Measurements from ENCODE around the gene MYL5. TPM values are rescaled to one million over a fixed set of nuclear protein-coding genes. Genes with fewer than 3 reads are reported as not detected.

MYL5 gene
- total RNA-seq, 1 experiment from 2014 or later, result 11.7 TPM

GRCh38 chr4:665381-665750 is 9.0 kb upstream of the MYL5 start:
- BruUV-seq (replicated peaks), result no TSS peak
- TF ChIP-seq, protein P1, sequence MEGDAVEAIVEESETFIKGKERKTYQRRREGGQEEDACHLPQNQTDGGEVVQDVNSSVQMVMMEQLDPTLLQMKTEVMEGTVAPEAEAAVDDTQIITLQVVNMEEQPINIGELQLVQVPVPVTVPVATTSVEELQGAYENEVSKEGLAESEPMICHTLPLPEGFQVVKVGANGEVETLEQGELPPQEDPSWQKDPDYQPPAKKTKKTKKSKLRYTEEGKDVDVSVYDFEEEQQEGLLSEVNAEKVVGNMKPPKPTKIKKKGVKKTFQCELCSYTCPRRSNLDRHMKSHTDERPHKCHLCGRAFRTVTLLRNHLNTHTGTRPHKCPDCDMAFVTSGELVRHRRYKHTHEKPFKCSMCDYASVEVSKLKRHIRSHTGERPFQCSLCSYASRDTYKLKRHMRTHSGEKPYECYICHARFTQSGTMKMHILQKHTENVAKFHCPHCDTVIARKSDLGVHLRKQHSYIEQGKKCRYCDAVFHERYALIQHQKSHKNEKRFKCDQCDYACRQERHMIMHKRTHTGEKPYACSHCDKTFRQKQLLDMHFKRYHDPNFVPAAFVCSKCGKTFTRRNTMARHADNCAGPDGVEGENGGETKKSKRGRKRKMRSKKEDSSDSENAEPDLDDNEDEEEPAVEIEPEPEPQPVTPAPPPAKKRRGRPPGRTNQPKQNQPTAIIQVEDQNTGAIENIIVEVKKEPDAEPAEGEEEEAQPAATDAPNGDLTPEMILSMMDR (conservative IDR thresholded peaks at IDR 0.05; ENCODE audit: low read depth, low read length), result no peak
- TF ChIP-seq EZH2 (IDR thresholded peaks at IDR 0.05; ENCODE audit: borderline replicate concordance, low read depth, low read length, poor library complexity, severe bottlenecking), result no peak
- Histone ChIP-seq H3K4me3 (ENCODE audit: low read depth, low read length, poor library complexity, severe bottlenecking) (no peak overlapping the region), H3K4me1 (ENCODE audit: insufficient read depth, low read length, poor library complexity, severe bottlenecking) (peaks cover 4% of the 10 kb centered on the region), H3K27me3 (replicated peaks; ENCODE audit: insufficient read depth, low read depth, low read length, poor library complexity) (no peaks in the 10 kb centered on the region), H3K27ac (ENCODE audit: low read depth, low read length, poor library complexity, severe bottlenecking) (no peak overlapping the region), H3K36me3 (ENCODE audit: insufficient read depth, low read length, poor library complexity, severe bottlenecking) (no peaks in the 10 kb centered on the region), H3K9me3 (ENCODE audit: low read depth, low read length, poor library complexity, severe bottlenecking) (no peaks in the 10 kb centered on the region)
- CTCF ChIA-PET, result no interaction called here
- intact Hi-C loops (cut with micrococcal nuclease; ENCODE audit: unreplicated experiment), result no loop called here
- no peak for DNase-seq (ENCODE audit: low spot score)
- POLR2A ChIA-PET (ENCODE audit: low non-redundant PET), result no interaction called here

DNA sequence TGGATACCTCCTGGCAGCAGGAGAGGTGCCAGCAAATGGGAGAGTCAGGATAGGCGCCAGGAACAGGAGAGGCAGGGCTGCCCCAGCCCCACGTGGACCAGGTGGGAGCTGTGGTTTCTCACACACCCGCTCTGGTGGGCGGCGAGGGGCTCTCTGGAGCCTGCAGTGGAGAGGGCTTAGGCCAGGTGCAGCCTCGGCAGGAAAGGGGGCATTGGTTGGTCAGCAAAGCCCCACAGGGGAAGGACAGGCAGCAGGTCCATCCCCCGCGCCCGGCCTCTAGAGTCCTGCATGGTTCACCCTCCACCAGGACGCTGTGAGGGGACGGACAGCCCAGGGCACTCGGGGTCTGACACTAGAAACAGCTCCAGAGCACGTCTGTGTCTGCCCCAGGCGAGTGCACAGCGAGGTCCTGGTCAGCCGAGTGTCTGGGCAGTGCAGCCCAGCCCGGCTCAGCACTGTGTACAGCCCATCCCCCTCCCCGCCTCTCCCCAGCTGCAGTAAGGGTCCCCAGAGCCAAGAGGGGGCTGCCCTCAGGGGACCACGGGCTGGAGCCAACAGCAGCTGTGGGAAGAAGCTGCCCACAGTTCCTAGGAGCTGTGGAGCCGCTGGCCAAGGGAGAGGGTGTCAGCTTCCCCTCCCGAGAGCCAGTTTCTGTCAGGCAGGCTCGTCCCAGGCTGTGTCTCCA is 8.4 kb upstream of the MYL5 start:
- H3K4me1 ChIP-seq (ENCODE audit: insufficient read depth, low read length, poor library complexity, severe bottlenecking), result peaks cover 4% of the 10 kb centered on the region
- TF ChIP-seq, protein P1 (conservative IDR thresholded peaks at IDR 0.05; ENCODE audit: low read depth, low read length), result no peak
- TF ChIP-seq EZH2 (IDR thresholded peaks at IDR 0.05; ENCODE audit: borderline replicate concordance, low read depth, low read length, poor library complexity, severe bottlenecking), result no peak
- CTCF ChIA-PET, result interaction anchor here (0.6 kb wide), 1 partner anchor 105 kb away, joined by 4 read pairs; no protein-coding TSS in a partner anchor
- H3K4me3 ChIP-seq (ENCODE audit: low read depth, low read length, poor library complexity, severe bottlenecking), result no peak overlapping the region
- no peaks in the 10 kb centered on the region for H3K9me3 ChIP-seq (ENCODE audit: low read depth, low read length, poor library complexity, severe bottlenecking)
- no TSS peak for BruUV-seq (replicated peaks)
- peaks cover 4% of the 10 kb centered on the region for H3K36me3 ChIP-seq (ENCODE audit: insufficient read depth, low read length, poor library complexity, severe bottlenecking)
- intact Hi-C loops (cut with micrococcal nuclease; ENCODE audit: unreplicated experiment), result no loop called here
- no peaks in the 10 kb centered on the region for H3K27me3 ChIP-seq (replicated peaks; ENCODE audit: insufficient read depth, low read depth, low read length, poor library complexity)
- no peak overlapping the region for H3K27ac ChIP-seq (ENCODE audit: low read depth, low read length, poor library complexity, severe bottlenecking)
- no peak for DNase-seq (ENCODE audit: low spot score)
- POLR2A ChIA-PET (ENCODE audit: low non-redundant PET), result no interaction called here

DNA sequence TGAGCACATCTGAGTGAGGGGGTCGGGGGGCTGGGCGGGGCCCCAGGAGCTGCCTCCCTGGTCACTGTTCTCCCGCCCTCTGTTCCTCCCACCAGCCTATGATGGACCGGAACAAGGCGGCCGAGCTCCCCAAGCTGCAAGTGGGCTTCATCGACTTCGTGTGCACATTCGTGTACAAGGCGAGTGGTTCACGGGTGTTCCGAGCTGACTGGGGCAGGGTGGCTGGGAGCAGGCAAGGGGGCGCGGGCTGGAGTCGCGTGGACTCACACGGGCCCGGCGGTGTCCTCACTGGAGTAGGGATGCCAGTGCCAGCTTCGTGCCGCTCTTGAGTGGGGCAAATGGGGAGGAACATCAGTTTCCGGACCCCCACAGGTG is 7.9 kb upstream of the MYL5 start:
- ChIA-PET POLR2A (ENCODE audit: low non-redundant PET) (no interaction called here), CTCF (interaction anchor here (0.6 kb wide), 1 partner anchor 105 kb away, joined by 4 read pairs; no protein-coding TSS in a partner anchor)
- Histone ChIP-seq H3K9me3 (ENCODE audit: low read depth, low read length, poor library complexity, severe bottlenecking) (no peaks in the 10 kb centered on the region), H3K27ac (ENCODE audit: low read depth, low read length, poor library complexity, severe bottlenecking) (no peak overlapping the region), H3K27me3 (replicated peaks; ENCODE audit: insufficient read depth, low read depth, low read length, poor library complexity) (no peaks in the 10 kb centered on the region), H3K4me3 (ENCODE audit: low read depth, low read length, poor library complexity, severe bottlenecking) (no peak overlapping the region), H3K4me1 (ENCODE audit: insufficient read depth, low read length, poor library complexity, severe bottlenecking) (peaks cover 4% of the 10 kb centered on the region), H3K36me3 (ENCODE audit: insufficient read depth, low read length, poor library complexity, severe bottlenecking) (peaks cover 9% of the 10 kb centered on the region)
- BruUV-seq (replicated peaks), result no TSS peak
- no peak for DNase-seq (ENCODE audit: low spot score)
- intact Hi-C loops (cut with micrococcal nuclease; ENCODE audit: unreplicated experiment), result no loop called here
- TF ChIP-seq EZH2 (IDR thresholded peaks at IDR 0.05; ENCODE audit: borderline replicate concordance, low read depth, low read length, poor library complexity, severe bottlenecking), result no peak
- TF ChIP-seq, protein P1 (conservative IDR thresholded peaks at IDR 0.05; ENCODE audit: low read depth, low read length), result no peak

Data from A673 (cell line).